Ascending aorta (tissue), 2 donors: ENCODE results near the gene SUCLG2. TPM values are rescaled to one million over a fixed set of nuclear protein-coding genes. Genes with fewer than 3 reads are reported as not detected.

Experiments used
- DNase-seq, 2 donors: peaks; one replicate each; pipeline ENCODE4 v3.0.0-alpha.2; 2019; ENCODE audit warnings: low spot score in 2 of 2
- H3K27ac ChIP-seq, 2 donors: fragments of 200-600 bp; sonication (generic); one replicate each; pipeline ENCODE4 v1.5.1; 2016 to 2017; ENCODE audit warnings: mild to moderate bottlenecking in 1 of 2
- H3K27me3 ChIP-seq: fragments of 200-600 bp; sonication (generic); one replicate; pipeline ENCODE4 v1.5.1; 2017
- H3K36me3 ChIP-seq, 2 donors: fragments of 200-600 bp; sonication (generic); one replicate each; pipeline ENCODE4 v1.5.1; 2016
- H3K4me1 ChIP-seq, 2 donors: fragments of 200-600 bp; sonication (generic); one replicate each; pipeline ENCODE4 v1.5.1; 2016 to 2017; ENCODE audit warnings: mild to moderate bottlenecking in 1 of 2
- H3K4me3 ChIP-seq, 2 donors: fragments of 200-600 bp; sonication (generic); one replicate each; pipeline ENCODE4 v1.5.1; 2016 to 2017; ENCODE audit warnings: mild to moderate bottlenecking in 1 of 2
- H3K9me3 ChIP-seq, 2 donors: fragments of 200-600 bp; sonication (generic); one replicate each; pipeline ENCODE4 v1.5.1; 2016
- intact Hi-C: fragments of 100-400 bp; cut with DNase I; formaldehyde crosslinking; loops from one replicate; pipeline ENCODE4 v1.15.1; 2023
- total RNA-seq: library from RNA; depleted of rRNA; stranded (reverse); fragments of >200 nt; gene quantifications from one replicate; pipeline ENCODE4 v1.1.0, GENCODE V29; 2016
- TF ChIP-seq, protein P1 (sequence below), 3 experiments: fragments of 200-600 bp in 2 of 3; fragments of 450-650 bp in 1 of 3; sonication (generic) in 2 of 3; IDR thresholded peaks; one replicate each; pipeline ENCODE4 v1.5.1; 2016 to 2019; ENCODE audit warnings: antibody characterized with exemption in 3 of 3, mild to moderate bottlenecking in 1 of 3, moderate library complexity in 1 of 3

The SUCLG2 gene
- total RNA-seq, 1 donor from 2014 or later: 33.6 TPM

DNA sequence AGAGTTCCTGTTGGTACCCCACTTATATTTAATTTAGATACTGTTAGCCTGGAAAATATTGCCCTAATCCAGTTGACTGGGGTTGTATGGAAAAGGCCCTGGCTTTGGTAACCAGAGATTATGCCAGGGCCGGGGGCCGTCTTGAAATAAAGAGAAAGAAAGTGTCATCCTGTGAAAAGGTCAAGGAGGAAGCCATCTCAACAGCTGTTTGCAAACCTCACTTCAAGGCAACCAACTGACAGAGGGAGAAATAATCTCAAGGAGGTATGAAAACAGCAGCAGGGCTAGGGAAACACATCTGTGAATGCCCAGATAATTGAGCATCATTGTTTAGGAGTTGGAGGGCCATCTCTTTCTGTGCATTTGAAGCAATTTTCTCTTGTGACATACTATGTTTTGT is 190.8 kb downstream of the SUCLG2 start:
- Histone ChIP-seq H3K36me3 (no peaks in the 10 kb centered on the region), H3K9me3 (no peaks in the 10 kb centered on the region), H3K27me3 (no peaks in the 10 kb centered on the region), H3K4me1 (no peaks in the 10 kb centered on the region), H3K4me3 (no peak overlapping the region), H3K27ac (no peak overlapping the region)
- DNase-seq: no peak
- TF ChIP-seq, protein P1, sequence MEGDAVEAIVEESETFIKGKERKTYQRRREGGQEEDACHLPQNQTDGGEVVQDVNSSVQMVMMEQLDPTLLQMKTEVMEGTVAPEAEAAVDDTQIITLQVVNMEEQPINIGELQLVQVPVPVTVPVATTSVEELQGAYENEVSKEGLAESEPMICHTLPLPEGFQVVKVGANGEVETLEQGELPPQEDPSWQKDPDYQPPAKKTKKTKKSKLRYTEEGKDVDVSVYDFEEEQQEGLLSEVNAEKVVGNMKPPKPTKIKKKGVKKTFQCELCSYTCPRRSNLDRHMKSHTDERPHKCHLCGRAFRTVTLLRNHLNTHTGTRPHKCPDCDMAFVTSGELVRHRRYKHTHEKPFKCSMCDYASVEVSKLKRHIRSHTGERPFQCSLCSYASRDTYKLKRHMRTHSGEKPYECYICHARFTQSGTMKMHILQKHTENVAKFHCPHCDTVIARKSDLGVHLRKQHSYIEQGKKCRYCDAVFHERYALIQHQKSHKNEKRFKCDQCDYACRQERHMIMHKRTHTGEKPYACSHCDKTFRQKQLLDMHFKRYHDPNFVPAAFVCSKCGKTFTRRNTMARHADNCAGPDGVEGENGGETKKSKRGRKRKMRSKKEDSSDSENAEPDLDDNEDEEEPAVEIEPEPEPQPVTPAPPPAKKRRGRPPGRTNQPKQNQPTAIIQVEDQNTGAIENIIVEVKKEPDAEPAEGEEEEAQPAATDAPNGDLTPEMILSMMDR (IDR thresholded peaks at IDR 0.05): no peak
- intact Hi-C loops: no loop called here

DNA sequence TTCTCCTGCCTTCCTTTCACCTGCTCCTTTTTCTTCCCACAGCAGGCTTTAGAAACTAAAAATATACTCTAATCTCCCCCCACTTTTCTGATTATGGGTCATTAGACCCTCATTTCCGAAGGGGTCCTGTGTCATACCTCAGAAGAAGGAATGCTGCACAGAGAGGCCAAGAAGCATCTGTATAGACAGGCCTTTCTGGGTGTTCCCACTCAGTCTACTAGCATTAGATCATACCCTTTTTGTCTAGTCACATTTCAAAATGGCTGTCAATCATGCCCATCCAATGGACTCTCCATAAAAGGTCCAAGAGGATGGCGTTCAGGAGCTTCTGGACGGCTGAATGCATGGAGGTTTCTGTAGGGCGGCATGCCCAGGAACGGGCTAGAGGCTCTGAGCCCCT is 192.2 kb downstream of the SUCLG2 start:
- H3K9me3 ChIP-seq: no peaks in the 10 kb centered on the region
- H3K4me3 ChIP-seq: no peak overlapping the region
- DNase-seq: no peak
- intact Hi-C loops: no loop called here
- no peaks in the 10 kb centered on the region for H3K4me1 ChIP-seq
- TF ChIP-seq, protein P1 (IDR thresholded peaks at IDR 0.05): no peak
- H3K27me3 ChIP-seq: no peaks in the 10 kb centered on the region
- no peaks in the 10 kb centered on the region for H3K36me3 ChIP-seq
- H3K27ac ChIP-seq: no peak overlapping the region

DNA sequence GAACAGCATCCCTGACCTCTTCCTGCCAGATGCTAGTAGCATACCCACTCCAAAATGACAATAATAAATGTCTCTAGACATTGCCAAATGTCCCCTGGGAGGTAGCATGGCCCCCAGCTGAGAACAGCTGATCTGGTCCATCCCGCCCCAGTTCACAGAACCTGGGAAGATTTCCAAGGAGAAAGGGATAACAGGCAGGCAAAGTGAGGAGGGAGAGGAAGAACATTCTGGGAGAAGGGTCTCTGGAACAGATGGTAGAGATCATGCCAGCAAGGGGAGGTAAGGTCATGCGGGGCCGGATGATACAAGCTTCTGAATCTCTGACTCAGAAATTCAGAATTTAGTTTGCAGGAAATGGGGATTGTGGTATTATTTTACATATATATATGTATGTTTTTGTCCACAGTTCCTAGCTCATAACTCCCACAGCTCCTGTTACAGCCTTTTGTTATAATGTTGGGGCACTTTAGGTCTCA is 192.7 kb downstream of the SUCLG2 start:
- Histone ChIP-seq H3K9me3 (no peaks in the 10 kb centered on the region), H3K4me1 (no peaks in the 10 kb centered on the region), H3K27me3 (no peaks in the 10 kb centered on the region), H3K36me3 (no peaks in the 10 kb centered on the region), H3K27ac (no peak overlapping the region), H3K4me3 (no peak overlapping the region)
- no peak for DNase-seq
- intact Hi-C loops: no loop called here
- TF ChIP-seq, protein P1 (IDR thresholded peaks at IDR 0.05): no peak

DNA sequence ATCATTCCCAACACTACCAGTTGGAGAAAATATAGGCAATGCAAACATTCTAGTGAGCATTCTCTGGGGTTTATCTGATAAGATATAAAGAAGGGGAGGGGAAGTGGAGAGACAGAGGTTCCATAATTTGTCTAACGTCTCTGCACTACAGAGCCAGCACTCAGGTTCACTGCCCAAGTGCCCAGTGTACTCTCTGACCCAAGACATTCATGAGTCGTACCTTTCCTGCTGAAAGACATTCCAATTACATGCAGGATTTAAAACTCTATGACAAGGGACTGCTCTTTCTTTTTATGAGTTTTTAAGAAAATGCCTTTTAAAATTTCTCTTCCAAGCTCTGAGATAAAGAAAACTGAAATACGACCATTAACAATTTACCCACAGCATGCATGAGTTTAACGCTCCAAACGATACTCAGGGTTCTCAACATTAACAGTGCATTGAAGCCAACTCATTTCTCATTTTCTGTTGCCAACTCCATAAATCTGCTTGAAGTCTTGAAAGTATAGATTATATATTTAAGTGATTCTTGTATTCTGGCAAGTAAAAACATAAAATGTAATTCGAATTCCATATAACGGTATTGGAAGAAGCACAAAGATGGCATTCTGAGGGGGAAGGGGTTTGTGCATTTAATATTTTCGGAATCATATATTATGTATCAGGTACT is 193.4 kb downstream of the SUCLG2 start:
- no peaks in the 10 kb centered on the region for H3K27me3 ChIP-seq
- no peaks in the 10 kb centered on the region for H3K4me1 ChIP-seq
- DNase-seq: no peak
- no peaks in the 10 kb centered on the region for H3K9me3 ChIP-seq
- no peak overlapping the region for H3K27ac ChIP-seq
- TF ChIP-seq, protein P1 (IDR thresholded peaks at IDR 0.05): no peak
- intact Hi-C loops: no loop called here
- H3K36me3 ChIP-seq: no peaks in the 10 kb centered on the region
- H3K4me3 ChIP-seq: no peak overlapping the region

DNA sequence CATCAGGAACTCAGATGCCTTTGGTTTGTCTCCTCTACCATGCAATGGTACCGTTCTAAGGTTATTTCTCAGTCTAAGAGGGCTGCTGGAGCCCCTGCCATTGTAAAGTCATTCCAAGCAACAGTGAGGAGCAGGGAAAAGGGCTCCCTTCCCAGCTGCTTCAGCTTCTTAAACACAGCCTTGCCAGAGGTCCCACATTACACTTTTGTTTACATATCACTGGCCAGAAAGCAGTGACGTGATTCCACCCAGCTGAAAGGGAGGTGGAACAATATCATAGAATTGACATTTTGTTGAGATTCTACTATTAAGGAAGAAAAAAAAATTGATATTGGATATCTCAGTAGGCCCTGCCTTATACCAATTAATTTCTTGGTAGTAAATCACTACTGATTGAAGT is 194.6 kb downstream of the SUCLG2 start:
- H3K4me3 ChIP-seq: no peak overlapping the region
- H3K4me1 ChIP-seq: no peaks in the 10 kb centered on the region
- intact Hi-C loops: no loop called here
- DNase-seq: no peak
- H3K27ac ChIP-seq: no peak overlapping the region
- no peaks in the 10 kb centered on the region for H3K36me3 ChIP-seq
- no peaks in the 10 kb centered on the region for H3K27me3 ChIP-seq
- TF ChIP-seq, protein P1 (IDR thresholded peaks at IDR 0.05): no peak
- no peaks in the 10 kb centered on the region for H3K9me3 ChIP-seq
